Measurements from ENCODE around the gene OR10J4.
"Not testable (repeated sequence)": the region's sequence is repeated elsewhere in the genome, so short reads cannot be mapped to it uniquely, and the experiment has no call there.

OR10J4 gene

GRCh38 chr1:159431904-159432303 is at the start of gene OR10J4:
OR10J4 (plus strand) TSS chr1:159432204.
- no peak for DNase-seq

- no peak for DNase-seq
Observed at GRCh38 chr1:159406821-159407220, 25.2 kb upstream of the OR10J4 start.

- DNase-seq: no peak
Observed at GRCh38 chr1:159408862-159409400, 23.1 kb upstream of the OR10J4 start.

GRCh38 chr1:159421821-159422220 is 10.2 kb upstream of the OR10J4 start:
- DNase-seq: no peak

GRCh38 chr1:159428536-159428935 is 3.5 kb upstream of the OR10J4 start:
- no peak for DNase-seq

- DNase-seq: no peak
Observed at GRCh38 chr1:159429074-159429861, 2.7 kb upstream of the OR10J4 start.

GRCh38 chr1:159430985-159431384 is 1.0 kb upstream of the OR10J4 start:
- DNase-seq: no peak

GRCh38 chr1:159436469-159436868 is 4.5 kb downstream of the OR10J4 start:
- DNase-seq: no peak

GRCh38 chr1:159439422-159439821 is 7.4 kb downstream of the OR10J4 start, which contains the start of gene OR10J1:
OR10J1 (plus strand) TSS chr1:159439722; CDS start chr1:159439792, 70 bp downstream.
- DNase-seq: no peak

GRCh38 chr1:159441360-159441759 is 9.4 kb downstream of the OR10J4 start:
- no peak for DNase-seq

- no peak for DNase-seq
Observed at GRCh38 chr1:159442428-159442827, 10.4 kb downstream of the OR10J4 start.

GRCh38 chr1:159443066-159443750 is 11.2 kb downstream of the OR10J4 start:
- no peak for DNase-seq

GRCh38 chr1:159444511-159444910 is 12.5 kb downstream of the OR10J4 start:
- no peak for DNase-seq

GRCh38 chr1:159448181-159448580 is 16.2 kb downstream of the OR10J4 start:
- DNase-seq: no peak

- DNase-seq: not testable (repeated sequence)
Observed at GRCh38 chr1:159449605-159450004, 17.6 kb downstream of the OR10J4 start.

GRCh38 chr1:159459551-159459950 is 27.5 kb downstream of the OR10J4 start:
- DNase-seq: no peak

- no peak for DNase-seq
Observed at GRCh38 chr1:159465191-159465603, 33.2 kb downstream of the OR10J4 start.

- no peak for DNase-seq
Observed at GRCh38 chr1:159468321-159468720, 36.3 kb downstream of the OR10J4 start.

GRCh38 chr1:159469921-159470533 is 38.0 kb downstream of the OR10J4 start:
- no peak for DNase-seq

- DNase-seq: no peak
Observed at GRCh38 chr1:159473335-159473734, 41.3 kb downstream of the OR10J4 start.

- DNase-seq: no peak
Observed at GRCh38 chr1:159474926-159475325, 42.9 kb downstream of the OR10J4 start.

Data from activated CD4-positive, alpha-beta T cell treated with anti-CD3 and anti-CD28 coated beads for 4 hours (primary cell).